ENCODE data around the gene KPNA2. TPM values are rescaled to one million over a fixed set of nuclear protein-coding genes. Genes with fewer than 3 reads are reported as not detected.
A peak's percentile ranks its signal among the peaks of the same experiment; 100 is the strongest.

KPNA2 gene
- total RNA-seq (2013; cell fraction: nucleolus; rRNA removed), result 26.9 and 31.7 TPM in 2 replicates
- total RNA-seq (2014; rRNA removed), result 202 and 211 TPM in 2 replicates
- total RNA-seq (2014; rRNA removed; fragmentation: Illumina TruSeq; extraction: Trizol), result 244 and 260 TPM in 2 replicates
- total RNA-seq (2021), result 242 and 254 TPM in 2 replicates
- polyA plus RNA-seq (2011; ENCODE audit: low read depth), result 88.2 TPM
- polyA plus RNA-seq (2011; rRNA removed), result 201 and 232 TPM in 2 replicates
- 251 and 257 TPM in 2 replicates for polyA plus RNA-seq (2011; cell fraction: cytosol; rRNA removed)
- 136 and 222 TPM in 2 replicates for polyA plus RNA-seq (2011; cell fraction: nucleus; rRNA removed)
- 103 and 109 TPM in 2 replicates for polyA plus RNA-seq (2012)
- 307 and 332 TPM in 2 replicates for polyA plus RNA-seq (2014; fragmentation: Illumina TruSeq; extraction: Trizol)
- 100 to 1,000 TPM; 647 to 731 TPM for polyA plus RNA-seq (2014; fragmentation: Nextera tagmentation; extraction: Ambion mirVana)
- 211 and 212 TPM in 2 replicates for polyA plus RNA-seq (2014; rRNA removed)
- 100 to 1,000 TPM; 567 to 584 TPM for polyA plus RNA-seq (2016; fragmentation: Nextera tagmentation; extraction: Ambion mirVana)
- 333 and 392 TPM in 2 replicates for polyA minus RNA-seq (2011; rRNA and poly(A)+ RNA removed)
- 116 and 120 TPM in 2 replicates for polyA minus RNA-seq (2011; cell fraction: cytosol; rRNA and poly(A)+ RNA removed)
- polyA minus RNA-seq (2011; cell fraction: nucleus; rRNA and poly(A)+ RNA removed), result 62.3 and 107 TPM in 2 replicates
- Bru-seq, nascent RNA, result percentile 93 among the genes with signal in this experiment
- percentile 98 among the genes with signal in this experiment for BruChase-seq, experiment 1, labeled RNA remaining after a 6-hour chase
- BruChase-seq, experiment 2, labeled RNA remaining after a 2-hour chase, result percentile 97 among the genes with signal in this experiment
- long read RNA-seq, experiment 1, transcript KPNA2-201 (11 exons, 2,181 nt), result major isoform, 560 of 602 reads
- long read RNA-seq, experiment 1, partial matches to known transcripts, result 26 of 602 reads
- long read RNA-seq, experiment 1, other reads (novel, unspliced or antisense), result 16 of 602 reads
- long read RNA-seq, experiment 2, transcript KPNA2-201 (11 exons, 2,181 nt), result major isoform, 4,298 of 4,497 reads
- long read RNA-seq, experiment 2, partial matches to known transcripts, result 123 of 4,497 reads
- long read RNA-seq, experiment 2, other reads (novel, unspliced or antisense), result 74 of 4,497 reads

DNA sequence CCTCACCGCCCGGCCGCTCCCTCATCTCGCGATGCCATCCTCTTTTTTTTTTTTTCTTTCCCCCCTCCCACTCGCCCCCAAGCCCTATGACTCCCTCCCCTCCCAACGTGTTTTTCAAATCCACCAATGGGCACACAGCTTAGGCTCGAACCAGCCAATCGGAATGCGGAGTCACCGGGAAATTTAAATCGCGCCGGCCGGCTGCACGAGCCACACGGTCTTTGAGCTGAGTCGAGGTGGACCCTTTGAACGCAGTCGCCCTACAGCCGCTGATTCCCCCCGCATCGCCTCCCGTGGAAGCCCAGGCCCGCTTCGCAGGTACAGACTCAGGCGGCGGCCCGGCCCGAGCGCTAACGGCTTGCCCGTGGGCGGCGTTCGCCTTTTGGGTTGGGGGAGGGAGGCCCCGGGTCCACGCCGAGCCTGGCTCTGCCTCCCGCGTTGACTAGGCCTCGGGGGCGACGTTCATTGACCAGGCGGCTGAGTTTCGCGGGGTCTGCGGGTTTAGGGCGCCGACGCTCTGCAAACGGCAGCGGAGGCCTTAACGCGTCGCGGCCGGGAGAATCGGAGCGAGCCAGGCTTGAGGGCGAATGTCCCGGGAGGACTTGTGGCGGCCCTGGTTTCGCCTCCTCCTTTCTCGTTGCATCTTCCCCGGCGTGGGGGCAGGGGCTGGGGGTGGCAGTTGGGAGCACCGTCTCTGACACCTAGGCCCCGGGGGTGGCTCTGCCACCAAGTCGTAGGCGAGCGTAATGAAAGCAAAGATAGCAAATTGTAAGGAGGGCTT is at the start of gene KPNA2:
Gene KPNA2, plus strand, starts transcription at position 213 of the 781 bp plus-strand sequence. CDS start 1,398 bp downstream, outside the sequence.
- Histone ChIP-seq H3K4me3 (peak within 1 kb of the TSS; percentile 76), H3K9ac (ENCODE audit: control insufficient read depth, insufficient read depth, low read length) (peak within 1 kb of the TSS; percentile 96), H3K9me3 (replicated peaks; ENCODE audit: control insufficient read depth, insufficient read depth, low read length) (no peaks in the 10 kb centered on the region; the same call in 2 of the 3 replicates), H3K27ac (ENCODE audit: control insufficient read depth, insufficient read depth) (peak within 1 kb of the TSS; percentile 87), H4K20me1 (ENCODE audit: control insufficient read depth, insufficient read depth) (no peaks in the 10 kb centered on the region), H2AFZ (ENCODE audit: control insufficient read depth, low read depth, low read length) (peak within 1 kb of the TSS; percentile 72), H3K4me1 (ENCODE audit: control insufficient read depth, insufficient read depth, low read length) (peaks cover 9% of the 10 kb centered on the region; the same call in 1 of the 2 replicates), H3K36me3 (ENCODE audit: control insufficient read depth in 2 of 2, insufficient read depth in 2 of 2, low read length in 1 of 2) (peaks cover 4 to 17% of the 10 kb centered on the region in 2 experiments), H3K4me2 (ENCODE audit: control insufficient read depth, insufficient read depth) (peak within 1 kb of the TSS; percentile 76), H3K79me2 (ENCODE audit: control insufficient read depth, insufficient read depth, low read length) (peaks cover 36% of the 10 kb centered on the region), H3K27me3 (replicated peaks in 1 of 2; ENCODE audit: control insufficient read depth in 2 of 2, insufficient read depth in 2 of 2, low read length in 1 of 2) (no peaks in the 10 kb centered on the region)
- WGBS (ENCODE audit: insufficient coverage, insufficient replicate concordance, low lambda C conversion rate, missing lambda C conversion rate), result 1% methylated on average over 63 of the region's 72 CpGs
- FAIRE-seq (peak; percentile 65), DNase-seq (ENCODE audit: low read depth, low spot score) (peak; percentile 93), ATAC-seq (peak; percentile 95)
- TSS peak; percentile 85 for BruUV-seq (replicated peaks)
- SMC1A ChIA-PET (ENCODE audit: uncharacterized antibody, unreplicated experiment), result interaction anchor here (0.8 to 2.0 kb wide), 6 partner anchors 16 to 423 kb away, joined by 3 to 8 read pairs (median 4); no protein-coding TSS in a partner anchor
- CTCF ChIA-PET, result interaction anchor here (0.6 to 1.5 kb wide), 7 partner anchors 14 to 407 kb away, joined by 3 to 7 read pairs (median 3); no protein-coding TSS in a partner anchor
- RAD21 ChIA-PET (ENCODE audit: unreplicated experiment), result interaction anchor here (0.9 to 2.4 kb wide), 2 partner anchors 16 to 54 kb away, joined by 3 to 10 read pairs; no protein-coding TSS in a partner anchor
- POLR2A ChIA-PET, result interaction anchor here (0.6 to 2.2 kb wide), 7 partner anchors 9 to 422 kb away, joined by 3 to 12 read pairs (median 4); partner anchors contain the start of gene WIPI1
- intact Hi-C loops (cut with micrococcal nuclease; ENCODE audit: unreplicated experiment) (loop anchor here (2.0 kb wide), 1 partner anchor 15 kb away; no protein-coding TSS in a partner anchor), in situ Hi-C loops (cut with MboI) (no loop called here)
- TF ChIP-seq CEBPZ (IDR thresholded peaks at IDR 0.05; ENCODE audit: low read depth, low read length) (no peak), ZNF384 (IDR thresholded peaks at IDR 0.05; ENCODE audit: borderline replicate concordance, low read depth, low read length) (peak; percentile 99), EED (IDR thresholded peaks at IDR 0.05; ENCODE audit: low read depth) (no peak), POU2F2 (IDR thresholded peaks at IDR 0.05; ENCODE audit: borderline replicate concordance, low read depth, low read length) (peak; percentile 93), BCL3 (IDR thresholded peaks at IDR 0.05; ENCODE audit: borderline replicate concordance, insufficient read depth, low read depth, low read length, poor library complexity, severe bottlenecking) (no peak), ATF3 (IDR thresholded peaks at IDR 0.05; ENCODE audit: borderline replicate concordance, extremely low read depth, low read depth, low read length) (no peak), RAD51 (IDR thresholded peaks at IDR 0.05) (no peak), GABPA (IDR thresholded peaks at IDR 0.05; ENCODE audit: low read depth) (no peak), PAX8 (IDR thresholded peaks at IDR 0.05) (no peak), HCFC1 (IDR thresholded peaks at IDR 0.05; ENCODE audit: low read length) (no peak; the same call in 1 of the 2 replicates), BRCA1 (IDR thresholded peaks at IDR 0.05; ENCODE audit: low read depth, low read length) (peak; percentile 68; the same call in 1 of the 2 replicates), FOXK2 (IDR thresholded peaks at IDR 0.05) (no peak), STAT3 (IDR thresholded peaks at IDR 0.05; ENCODE audit: low read depth, low read length) (no peak)

Measured in GM12878 (cell line).